ENCODE results near the gene CAV1. TPM values are rescaled to one million over a fixed set of nuclear protein-coding genes. Genes with fewer than 3 reads are reported as not detected.

Gene CAV1
- total and polyA plus RNA-seq, 3 donors from 2014 or later: 33.1 to 84.2 (median 39.9) TPM

Small RNA genes lying within 50 kb of the gene (small RNA-seq; reads per million reads assigned to genes)
- 0 reads per million in 2 donors for gene AC006159.2

Other genes starting within 250 kb of the CAV1 start
- gene CAV2, start 25.3 kb upstream of the CAV1 start, total RNA-seq: 10 to 100 TPM; 33.0 to 40.2 TPM
- 33.5 TPM for gene CAV2, start 25.3 kb upstream of the CAV1 start, polyA plus RNA-seq (ENCODE audit: insufficient read depth, low read depth, low replicate concordance)
- 1 to 10 TPM; 2.0 to 3.2 TPM for gene MET, start 147.2 kb downstream of the CAV1 start, total RNA-seq
- gene MET, start 147.2 kb downstream of the CAV1 start, polyA plus RNA-seq (ENCODE audit: insufficient read depth, low read depth, low replicate concordance): 3.9 TPM

All from testis (tissue), 3 donors.